ENCODE measurements around the gene RRP9. TPM values are rescaled to one million over a fixed set of nuclear protein-coding genes. Genes with fewer than 3 reads are reported as not detected.
A peak's percentile ranks its signal among the peaks of the same experiment; 100 is the strongest.

The RRP9 gene
- total RNA-seq, 1 donor from 2014 or later = 19.7 TPM

- peaks cover 22% of the 10 kb centered on the region for H3K4me1 Mint-ChIP-seq (ENCODE audit: low read depth)
- no peak for DNase-seq (ENCODE audit: low spot score)
- TF ChIP-seq, protein P1, sequence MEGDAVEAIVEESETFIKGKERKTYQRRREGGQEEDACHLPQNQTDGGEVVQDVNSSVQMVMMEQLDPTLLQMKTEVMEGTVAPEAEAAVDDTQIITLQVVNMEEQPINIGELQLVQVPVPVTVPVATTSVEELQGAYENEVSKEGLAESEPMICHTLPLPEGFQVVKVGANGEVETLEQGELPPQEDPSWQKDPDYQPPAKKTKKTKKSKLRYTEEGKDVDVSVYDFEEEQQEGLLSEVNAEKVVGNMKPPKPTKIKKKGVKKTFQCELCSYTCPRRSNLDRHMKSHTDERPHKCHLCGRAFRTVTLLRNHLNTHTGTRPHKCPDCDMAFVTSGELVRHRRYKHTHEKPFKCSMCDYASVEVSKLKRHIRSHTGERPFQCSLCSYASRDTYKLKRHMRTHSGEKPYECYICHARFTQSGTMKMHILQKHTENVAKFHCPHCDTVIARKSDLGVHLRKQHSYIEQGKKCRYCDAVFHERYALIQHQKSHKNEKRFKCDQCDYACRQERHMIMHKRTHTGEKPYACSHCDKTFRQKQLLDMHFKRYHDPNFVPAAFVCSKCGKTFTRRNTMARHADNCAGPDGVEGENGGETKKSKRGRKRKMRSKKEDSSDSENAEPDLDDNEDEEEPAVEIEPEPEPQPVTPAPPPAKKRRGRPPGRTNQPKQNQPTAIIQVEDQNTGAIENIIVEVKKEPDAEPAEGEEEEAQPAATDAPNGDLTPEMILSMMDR (IDR thresholded peaks at IDR 0.05) = no peak
- H3K4me3 Mint-ChIP-seq (ENCODE audit: unreplicated experiment) = peak within 1 kb of the TSS; percentile 95
- H3K9me3 Mint-ChIP-seq (ENCODE audit: low read depth) = no peaks in the 10 kb centered on the region
- no peaks in the 10 kb centered on the region for H3K36me3 Mint-ChIP-seq (ENCODE audit: low read depth)
- H3K27ac Mint-ChIP-seq (ENCODE audit: unreplicated experiment) = peak within 1 kb of the TSS; percentile 92
- no peaks in the 10 kb centered on the region for H3K27me3 Mint-ChIP-seq (ENCODE audit: low read depth)
Observed at GRCh38 chr3:51974963-51975851, 33.5 kb upstream of the RRP9 start, which contains the start of gene ABHD14A. ABHD14A (plus strand) TSS chr3:51975064; CDS start chr3:51975136, 72 bp downstream.

- Mint-ChIP-seq H3K27ac (ENCODE audit: unreplicated experiment) (peak overlapping the region; percentile 92), H3K27me3 (ENCODE audit: low read depth) (no peaks in the 10 kb centered on the region), H3K4me3 (ENCODE audit: unreplicated experiment) (peak overlapping the region; percentile 95), H3K4me1 (ENCODE audit: low read depth) (peaks cover 22% of the 10 kb centered on the region), H3K9me3 (ENCODE audit: low read depth) (no peaks in the 10 kb centered on the region), H3K36me3 (ENCODE audit: low read depth) (no peaks in the 10 kb centered on the region)
- DNase-seq (ENCODE audit: low spot score) = no peak
- TF ChIP-seq, protein P1 (IDR thresholded peaks at IDR 0.05) = peak; percentile 70
Observed at GRCh38 chr3:51974277-51974962, 32.7 kb upstream of the RRP9 start.

DNA sequence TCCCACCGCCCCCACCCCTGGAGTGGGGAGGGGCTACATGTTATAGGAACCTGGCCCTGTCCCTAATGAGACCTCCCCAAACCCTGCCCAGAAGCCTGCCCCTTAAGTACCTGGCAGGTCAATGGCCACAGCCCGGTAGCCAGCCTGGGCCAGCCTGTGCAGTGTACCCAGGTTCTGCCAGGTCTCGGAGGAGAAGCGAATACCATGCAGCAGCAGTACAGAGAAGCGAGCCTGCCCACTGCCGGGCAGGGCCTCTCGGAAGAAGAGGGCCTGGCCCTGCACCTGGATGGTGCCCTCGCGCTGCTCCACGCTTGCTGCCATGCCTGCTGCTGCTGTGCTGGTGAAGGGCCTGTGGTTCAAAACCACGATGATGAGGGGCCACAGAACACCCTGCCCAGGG is 29.6 kb upstream of the RRP9 start:
- peaks cover 33% of the 10 kb centered on the region for H3K4me1 Mint-ChIP-seq (ENCODE audit: low read depth)
- H3K4me3 Mint-ChIP-seq (ENCODE audit: unreplicated experiment) = no peak overlapping the region
- H3K9me3 Mint-ChIP-seq (ENCODE audit: low read depth) = no peaks in the 10 kb centered on the region
- no peaks in the 10 kb centered on the region for H3K27me3 Mint-ChIP-seq (ENCODE audit: low read depth)
- TF ChIP-seq, protein P1 (IDR thresholded peaks at IDR 0.05) = no peak
- H3K36me3 Mint-ChIP-seq (ENCODE audit: low read depth) = no peaks in the 10 kb centered on the region
- no peak for DNase-seq (ENCODE audit: low spot score)
- H3K27ac Mint-ChIP-seq (ENCODE audit: unreplicated experiment) = no peak overlapping the region

DNA sequence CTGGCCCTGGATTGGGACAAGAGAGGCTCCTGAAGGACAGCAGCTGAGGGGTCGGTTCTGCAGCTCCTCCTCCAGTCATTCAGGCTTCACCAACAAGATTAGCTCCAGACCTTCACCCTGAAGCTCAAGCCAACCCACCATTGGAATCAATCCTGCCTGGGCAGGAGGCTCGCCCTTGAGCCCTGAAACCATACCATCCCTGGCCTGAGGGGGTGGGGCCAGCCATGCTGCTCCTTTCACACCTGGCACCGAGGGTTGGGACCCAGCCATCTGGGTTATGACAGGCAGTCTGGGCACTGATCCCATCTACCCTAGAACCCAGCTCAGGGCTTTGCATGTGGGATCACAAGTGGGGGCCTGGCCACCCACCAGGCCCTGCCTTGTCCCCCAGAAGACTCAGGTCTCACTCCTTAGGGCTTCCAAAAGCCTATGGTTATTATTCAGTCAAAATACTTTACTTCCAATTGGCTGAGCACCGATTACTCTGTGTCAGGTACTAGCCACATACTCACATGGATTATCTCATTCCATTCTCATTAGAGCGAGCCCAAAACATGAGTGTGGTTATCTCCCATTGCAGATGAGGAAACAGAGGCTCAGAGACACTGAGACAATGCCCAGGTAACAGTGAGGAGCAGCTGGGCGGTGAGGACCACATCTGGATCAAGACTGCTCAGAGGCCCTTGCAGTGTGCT is 29.0 kb upstream of the RRP9 start:
- no peak for DNase-seq (ENCODE audit: low spot score)
- H3K27me3 Mint-ChIP-seq (ENCODE audit: low read depth) = no peaks in the 10 kb centered on the region
- no peak overlapping the region for H3K27ac Mint-ChIP-seq (ENCODE audit: unreplicated experiment)
- H3K4me1 Mint-ChIP-seq (ENCODE audit: low read depth) = peaks cover 35% of the 10 kb centered on the region
- no peaks in the 10 kb centered on the region for H3K9me3 Mint-ChIP-seq (ENCODE audit: low read depth)
- TF ChIP-seq, protein P1 (IDR thresholded peaks at IDR 0.05) = no peak
- no peak overlapping the region for H3K4me3 Mint-ChIP-seq (ENCODE audit: unreplicated experiment)
- H3K36me3 Mint-ChIP-seq (ENCODE audit: low read depth) = no peaks in the 10 kb centered on the region

DNA sequence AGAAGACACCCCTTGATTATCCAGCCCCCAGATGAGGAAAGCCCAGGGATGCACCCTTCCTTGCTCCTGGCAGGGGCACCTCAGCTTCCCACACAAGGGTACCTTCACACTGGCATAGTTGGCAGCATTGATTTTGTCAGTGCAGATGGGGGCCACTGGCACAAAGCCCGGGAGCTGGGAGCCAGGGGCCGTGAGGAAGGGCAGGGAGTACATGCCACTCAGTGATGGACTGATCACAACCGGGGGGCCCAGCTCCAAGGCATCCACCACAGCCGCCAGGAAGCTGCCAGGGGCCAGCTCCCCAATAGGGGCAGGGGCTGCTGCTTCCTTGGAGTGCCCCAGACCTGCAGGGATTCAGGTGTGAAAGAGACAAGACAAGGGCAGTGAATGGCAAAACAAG is 28.1 kb upstream of the RRP9 start:
- TF ChIP-seq, protein P1 (IDR thresholded peaks at IDR 0.05) = no peak
- Mint-ChIP-seq H3K27me3 (ENCODE audit: low read depth) (no peaks in the 10 kb centered on the region), H3K9me3 (ENCODE audit: low read depth) (no peaks in the 10 kb centered on the region), H3K36me3 (ENCODE audit: low read depth) (no peaks in the 10 kb centered on the region), H3K4me3 (ENCODE audit: unreplicated experiment) (no peak overlapping the region), H3K4me1 (ENCODE audit: low read depth) (peaks cover 37% of the 10 kb centered on the region), H3K27ac (ENCODE audit: unreplicated experiment) (no peak overlapping the region)
- no peak for DNase-seq (ENCODE audit: low spot score)

Measured in chondrocyte (in vitro differentiated cells).